OCI-LY1 (cell line): ENCODE results near the gene CDC42BPA.

Source experiments
- EZH2 ChIP-seq: fragments of 200-600 bp; sonication (generic), shearing (Covaris generic); IDR thresholded peaks from 2 replicates; pipeline ENCODE4 v1.8.0; 2017; ENCODE audit warnings: borderline replicate concordance, mixed run types, mild to moderate bottlenecking, antibody characterized with exemption, low read length, moderate library complexity, mixed read lengths
- TF ChIP-seq, protein P1 (sequence below): fragments of 200-600 bp; sonication (generic), shearing (Covaris generic); IDR thresholded peaks from 2 replicates; pipeline ENCODE4 v1.5.1; 2017; ENCODE audit warnings: mild to moderate bottlenecking, antibody characterized with exemption, low read length, moderate library complexity, mixed read lengths

DNA sequence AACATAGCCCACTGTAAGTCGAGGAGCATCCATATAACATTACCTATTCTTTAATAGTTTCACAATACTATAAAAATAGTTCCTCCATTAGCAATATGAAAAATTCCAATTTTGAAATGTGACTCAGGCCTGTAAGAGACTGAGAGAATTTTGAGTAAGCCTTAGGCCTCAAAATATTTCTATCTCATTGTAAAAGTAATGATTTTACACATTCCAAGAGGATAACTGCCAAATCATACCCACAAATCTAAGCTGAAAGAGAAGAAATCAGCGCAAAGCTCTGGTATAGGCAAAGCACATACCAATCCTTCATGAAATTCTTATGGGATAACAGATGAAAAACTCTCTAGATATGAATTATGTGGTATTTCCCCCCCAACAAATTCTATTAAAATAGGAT, 144.1 kb downstream of the CDC42BPA start:
- TF ChIP-seq, protein P1, sequence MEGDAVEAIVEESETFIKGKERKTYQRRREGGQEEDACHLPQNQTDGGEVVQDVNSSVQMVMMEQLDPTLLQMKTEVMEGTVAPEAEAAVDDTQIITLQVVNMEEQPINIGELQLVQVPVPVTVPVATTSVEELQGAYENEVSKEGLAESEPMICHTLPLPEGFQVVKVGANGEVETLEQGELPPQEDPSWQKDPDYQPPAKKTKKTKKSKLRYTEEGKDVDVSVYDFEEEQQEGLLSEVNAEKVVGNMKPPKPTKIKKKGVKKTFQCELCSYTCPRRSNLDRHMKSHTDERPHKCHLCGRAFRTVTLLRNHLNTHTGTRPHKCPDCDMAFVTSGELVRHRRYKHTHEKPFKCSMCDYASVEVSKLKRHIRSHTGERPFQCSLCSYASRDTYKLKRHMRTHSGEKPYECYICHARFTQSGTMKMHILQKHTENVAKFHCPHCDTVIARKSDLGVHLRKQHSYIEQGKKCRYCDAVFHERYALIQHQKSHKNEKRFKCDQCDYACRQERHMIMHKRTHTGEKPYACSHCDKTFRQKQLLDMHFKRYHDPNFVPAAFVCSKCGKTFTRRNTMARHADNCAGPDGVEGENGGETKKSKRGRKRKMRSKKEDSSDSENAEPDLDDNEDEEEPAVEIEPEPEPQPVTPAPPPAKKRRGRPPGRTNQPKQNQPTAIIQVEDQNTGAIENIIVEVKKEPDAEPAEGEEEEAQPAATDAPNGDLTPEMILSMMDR: no peak
- TF ChIP-seq EZH2: no peak
